ENCODE measurements around the gene VILL. TPM values are rescaled to one million over a fixed set of nuclear protein-coding genes. Genes with fewer than 3 reads are reported as not detected.
"Not testable (repeated sequence)": the region's sequence is repeated elsewhere in the genome, so short reads cannot be mapped to it uniquely, and the experiment has no call there.

VILL gene
- polyA plus RNA-seq, 1 experiment = 8.8 TPM

GRCh38 chr3:38049358-38050126 is 59.0 kb downstream of the VILL start:
- POLR2A ChIA-PET = no interaction called here

GRCh38 chr3:38051131-38051530 is 60.5 kb downstream of the VILL start:
- no peak for DNase-seq (ENCODE audit: low read depth)
- H3K4me3 ChIP-seq (ENCODE audit: low read depth, low read length) = no peak overlapping the region
- ChIA-PET POLR2A (no interaction called here), CTCF (interaction anchor here (0.5 kb wide), 1 partner anchor 1770 kb away, joined by 3 read pairs; no protein-coding TSS in a partner anchor)
- peaks cover 3% of the 10 kb centered on the region for H3K27me3 ChIP-seq (ENCODE audit: control insufficient read depth, insufficient read depth, low read length)
- TF ChIP-seq, protein P1, sequence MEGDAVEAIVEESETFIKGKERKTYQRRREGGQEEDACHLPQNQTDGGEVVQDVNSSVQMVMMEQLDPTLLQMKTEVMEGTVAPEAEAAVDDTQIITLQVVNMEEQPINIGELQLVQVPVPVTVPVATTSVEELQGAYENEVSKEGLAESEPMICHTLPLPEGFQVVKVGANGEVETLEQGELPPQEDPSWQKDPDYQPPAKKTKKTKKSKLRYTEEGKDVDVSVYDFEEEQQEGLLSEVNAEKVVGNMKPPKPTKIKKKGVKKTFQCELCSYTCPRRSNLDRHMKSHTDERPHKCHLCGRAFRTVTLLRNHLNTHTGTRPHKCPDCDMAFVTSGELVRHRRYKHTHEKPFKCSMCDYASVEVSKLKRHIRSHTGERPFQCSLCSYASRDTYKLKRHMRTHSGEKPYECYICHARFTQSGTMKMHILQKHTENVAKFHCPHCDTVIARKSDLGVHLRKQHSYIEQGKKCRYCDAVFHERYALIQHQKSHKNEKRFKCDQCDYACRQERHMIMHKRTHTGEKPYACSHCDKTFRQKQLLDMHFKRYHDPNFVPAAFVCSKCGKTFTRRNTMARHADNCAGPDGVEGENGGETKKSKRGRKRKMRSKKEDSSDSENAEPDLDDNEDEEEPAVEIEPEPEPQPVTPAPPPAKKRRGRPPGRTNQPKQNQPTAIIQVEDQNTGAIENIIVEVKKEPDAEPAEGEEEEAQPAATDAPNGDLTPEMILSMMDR (IDR thresholded peaks at IDR 0.05; ENCODE audit: insufficient read depth, low read depth, low read length) = no peak
- H3K36me3 ChIP-seq (ENCODE audit: control insufficient read depth, insufficient read depth, low read length) = no peaks in the 10 kb centered on the region

More at GRCh38 chr3:38049358-38050126, 59.0 kb downstream of the VILL start:
- TF ChIP-seq, protein P1 (IDR thresholded peaks at IDR 0.05; ENCODE audit: insufficient read depth, low read depth, low read length) = no peak
- DNase-seq (ENCODE audit: low read depth) = no peak
- Histone ChIP-seq H3K4me3 (ENCODE audit: low read depth, low read length) (no peak overlapping the region), H3K27me3 (ENCODE audit: control insufficient read depth, insufficient read depth, low read length) (peaks cover 6% of the 10 kb centered on the region), H3K36me3 (ENCODE audit: control insufficient read depth, insufficient read depth, low read length) (no peaks in the 10 kb centered on the region)
- CTCF ChIA-PET = no interaction called here

- H3K27me3 ChIP-seq (ENCODE audit: control insufficient read depth, insufficient read depth, low read length); POLR2A ChIA-PET; DNase-seq (ENCODE audit: low read depth); CTCF ChIA-PET; H3K36me3 ChIP-seq (ENCODE audit: control insufficient read depth, insufficient read depth, low read length); H3K4me3 ChIP-seq (ENCODE audit: low read depth, low read length): not testable (repeated sequence)
Observed at GRCh38 chr3:38053286-38053685, 62.7 kb downstream of the VILL start.

DNA sequence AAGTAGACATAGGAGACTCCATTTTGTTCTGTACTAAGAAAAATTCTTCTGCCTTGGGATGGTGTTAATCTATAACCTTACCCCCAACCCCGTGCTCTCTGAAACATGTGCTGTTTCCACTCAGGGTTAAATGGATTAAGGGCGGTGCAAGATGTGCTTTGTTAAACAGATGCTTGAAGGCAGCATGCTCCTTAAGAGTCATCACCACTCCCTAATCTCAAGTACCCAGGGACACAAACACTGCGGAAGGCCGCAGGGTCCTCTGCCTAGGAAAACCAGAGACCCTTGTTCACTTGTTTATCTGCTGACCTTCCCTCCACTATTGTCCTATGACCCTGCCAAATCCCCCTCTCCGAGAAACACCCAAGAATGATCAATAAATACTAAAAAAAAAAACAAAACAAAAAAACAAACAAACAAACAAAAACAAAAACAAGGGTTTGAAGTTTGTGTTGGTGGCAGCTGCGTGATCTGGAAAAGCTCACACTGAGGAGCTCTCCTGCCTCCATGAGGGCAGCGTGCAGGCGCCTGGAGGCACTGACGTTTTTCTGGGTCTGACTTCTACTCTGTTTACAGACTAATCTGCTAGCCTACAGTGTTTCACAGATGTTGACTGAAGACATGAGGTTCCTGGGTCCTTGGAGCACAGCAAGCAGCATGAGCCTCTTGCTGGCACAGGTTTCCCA is 63.4 kb downstream of the VILL start:
- DNase-seq (ENCODE audit: low read depth); POLR2A ChIA-PET; H3K4me3 ChIP-seq (ENCODE audit: low read depth, low read length); H3K27me3 ChIP-seq (ENCODE audit: control insufficient read depth, insufficient read depth, low read length); CTCF ChIA-PET; H3K36me3 ChIP-seq (ENCODE audit: control insufficient read depth, insufficient read depth, low read length): not testable (repeated sequence)

DNA sequence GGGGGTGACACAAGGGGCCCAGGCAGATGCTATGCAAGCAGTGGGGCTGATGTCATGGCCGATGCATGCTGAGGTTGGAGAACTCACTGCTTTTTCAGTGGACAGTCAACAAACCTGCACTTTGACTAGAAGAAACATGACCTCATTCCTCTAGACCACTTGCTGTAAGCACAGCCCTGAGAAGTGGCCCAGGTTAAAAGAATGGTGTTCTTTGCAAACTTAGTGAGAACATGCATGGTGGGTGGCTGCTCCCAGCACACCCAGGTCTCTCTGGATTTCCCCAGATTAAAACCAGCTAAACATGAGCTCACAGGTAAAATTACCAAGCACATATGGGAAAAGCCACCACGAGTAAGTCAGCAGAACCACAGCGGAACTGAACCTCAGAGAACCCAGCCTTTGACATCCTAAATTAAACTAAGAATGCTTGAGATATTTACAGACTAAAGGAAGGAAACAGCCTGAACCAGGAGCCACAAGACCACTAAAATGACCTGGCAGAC is 64.0 kb downstream of the VILL start:
- no peak for DNase-seq (ENCODE audit: low read depth)
- Histone ChIP-seq H3K4me3 (ENCODE audit: low read depth, low read length) (no peak overlapping the region), H3K27me3 (ENCODE audit: control insufficient read depth, insufficient read depth, low read length) (peaks cover 3% of the 10 kb centered on the region), H3K36me3 (ENCODE audit: control insufficient read depth, insufficient read depth, low read length) (no peaks in the 10 kb centered on the region)
- ChIA-PET POLR2A (no interaction called here), CTCF (no interaction called here)
- TF ChIP-seq, protein P1 (IDR thresholded peaks at IDR 0.05; ENCODE audit: insufficient read depth, low read depth, low read length) = no peak

Small RNA genes within 50 kb of the gene (small RNA-seq; reads per million reads assigned to genes)
- gene MIR26A1 (ENCODE audit: insufficient read length, low read depth, low replicate concordance) (15.2 reads per million, percentile 81 among the genes with 10 or more reads in this experiment), gene RF00019 (ENCODE audit: insufficient read length, low read depth, low replicate concordance) (not detected)

Other genes with a start within 250 kb of the VILL start
- 43.0 and 45.2 TPM in 2 replicates for gene CTDSPL, start 128.9 kb upstream of the VILL start, polyA plus RNA-seq (2011; rRNA removed)
- gene PLCD1, start 38.9 kb downstream of the VILL start, polyA plus RNA-seq (2011; rRNA removed) = 7.6 and 12.3 TPM in 2 replicates
- gene DLEC1, start 48.4 kb downstream of the VILL start, polyA plus RNA-seq (2011; rRNA removed) = 0.02 and 0.06 TPM in 2 replicates
- 54.7 and 81.8 TPM in 2 replicates for gene ACAA1, start 146.3 kb downstream of the VILL start, polyA plus RNA-seq (2011; rRNA removed)
- 28.4 and 45.6 TPM in 2 replicates for gene MYD88, start 147.9 kb downstream of the VILL start, polyA plus RNA-seq (2011; rRNA removed)
- 27.6 and 43.6 TPM in 2 replicates for gene OXSR1, start 174.8 kb downstream of the VILL start, polyA plus RNA-seq (2011; rRNA removed)

All from BJ (cell line).